OCI-LY3 (cell line): ENCODE results near the gene GNG12.

Experiments
- H2AFZ ChIP-seq: fragments of 200-600, 300-600 bp; shearing (Covaris generic); 2 replicates; pipeline ENCODE4 v1.6.0; 2014; ENCODE audit warnings: antibody characterized with exemption, low read depth, low read length
- H3K27ac ChIP-seq: fragments of 200-600, 300-600 bp; sonication (generic); 2 replicates; pipeline ENCODE4 v1.5.1; 2014; ENCODE audit warnings: mild to moderate bottlenecking, low read length, moderate library complexity, mixed read lengths
- H3K27me3 ChIP-seq: fragments of 200-600, 300-600 bp; sonication (generic); 2 replicates; pipeline ENCODE4 v1.6.1; 2014; ENCODE audit warnings: low read depth, low read length, mixed read lengths
- H3K36me3 ChIP-seq: fragments of 200-600, 300-600 bp; sonication (generic); replicated peaks from 2 replicates; pipeline ENCODE3; 2014; ENCODE audit warnings: low read depth, low read length, mixed read lengths
- H3K4me1 ChIP-seq: fragments of 300-600, 200-600 bp; sonication (generic); 2 replicates; pipeline ENCODE4 v1.6.1; 2014; ENCODE audit warnings: low read length, mixed read lengths
- H3K4me2 ChIP-seq: fragments of 200-600, 300-600 bp; sonication (generic); 2 replicates; pipeline ENCODE4 v1.6.1; 2014; ENCODE audit warnings: low read length, mixed read lengths
- H3K4me3 ChIP-seq: fragments of 300-600, 200-600 bp; sonication (generic); 2 replicates; pipeline ENCODE4 v1.5.1; 2014; ENCODE audit warnings: antibody characterized with exemption, mild to moderate bottlenecking, low read length, moderate library complexity
- H3K79me2 ChIP-seq: fragments of 300-600, 200-600 bp; shearing (Covaris generic); 2 replicates; pipeline ENCODE4 v1.6.1; 2014; ENCODE audit warnings: mild to moderate bottlenecking, low read length, mixed read lengths
- H3K9ac ChIP-seq: fragments of 300-600, 200-600 bp; shearing (Covaris generic); 2 replicates; pipeline ENCODE4 v1.6.0; 2014; ENCODE audit warnings: mild to moderate bottlenecking, low read length, moderate library complexity
- H3K9me3 ChIP-seq: fragments of 200-600, 300-600 bp; shearing (Covaris generic); 2 replicates; pipeline ENCODE4 v1.6.1; 2014; ENCODE audit warnings: low read length, mixed read lengths; ENCODE audit not compliant: insufficient read depth
- H4K20me1 ChIP-seq: fragments of 200-600, 300-600 bp; sonication (generic); 2 replicates; pipeline ENCODE4 v1.6.1; 2016; ENCODE audit warnings: low read length, mixed read lengths; ENCODE audit not compliant: insufficient read depth
- EZH2phosphoT487 ChIP-seq: fragments of 200-600 bp; shearing (Covaris generic); IDR thresholded peaks from 2 replicates; pipeline ENCODE4 v1.6.1; 2018; ENCODE audit warnings: antibody characterized with exemption, mixed run types, low read depth
- TF ChIP-seq, protein P1 (sequence below): fragments of 200-600, 300-600 bp; sonication (generic); IDR thresholded peaks from 2 replicates; pipeline ENCODE4 v1.5.1; 2014; ENCODE audit warnings: antibody characterized with exemption, low read length, low read depth

Gene GNG12

DNA sequence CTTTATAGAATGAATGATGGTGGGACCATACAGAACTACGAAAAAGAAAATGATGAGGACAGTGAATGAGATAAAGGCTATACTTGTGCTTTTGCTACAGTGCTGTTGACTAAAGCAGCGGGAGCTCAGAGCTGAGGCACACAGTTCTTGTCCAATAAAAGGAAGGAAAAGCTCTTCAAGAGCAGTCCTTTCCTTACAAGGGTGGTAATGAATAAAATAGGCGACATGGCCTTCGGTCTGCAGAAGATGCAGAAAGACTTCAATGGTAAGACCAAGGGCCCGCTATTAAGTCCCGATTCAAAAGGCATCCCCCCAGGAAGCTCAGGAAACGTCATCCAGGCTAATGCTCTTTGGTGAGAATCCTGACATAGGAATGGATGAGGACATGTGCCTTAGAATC lies 44.4 kb downstream of the GNG12 start:
- TF ChIP-seq, protein P1, sequence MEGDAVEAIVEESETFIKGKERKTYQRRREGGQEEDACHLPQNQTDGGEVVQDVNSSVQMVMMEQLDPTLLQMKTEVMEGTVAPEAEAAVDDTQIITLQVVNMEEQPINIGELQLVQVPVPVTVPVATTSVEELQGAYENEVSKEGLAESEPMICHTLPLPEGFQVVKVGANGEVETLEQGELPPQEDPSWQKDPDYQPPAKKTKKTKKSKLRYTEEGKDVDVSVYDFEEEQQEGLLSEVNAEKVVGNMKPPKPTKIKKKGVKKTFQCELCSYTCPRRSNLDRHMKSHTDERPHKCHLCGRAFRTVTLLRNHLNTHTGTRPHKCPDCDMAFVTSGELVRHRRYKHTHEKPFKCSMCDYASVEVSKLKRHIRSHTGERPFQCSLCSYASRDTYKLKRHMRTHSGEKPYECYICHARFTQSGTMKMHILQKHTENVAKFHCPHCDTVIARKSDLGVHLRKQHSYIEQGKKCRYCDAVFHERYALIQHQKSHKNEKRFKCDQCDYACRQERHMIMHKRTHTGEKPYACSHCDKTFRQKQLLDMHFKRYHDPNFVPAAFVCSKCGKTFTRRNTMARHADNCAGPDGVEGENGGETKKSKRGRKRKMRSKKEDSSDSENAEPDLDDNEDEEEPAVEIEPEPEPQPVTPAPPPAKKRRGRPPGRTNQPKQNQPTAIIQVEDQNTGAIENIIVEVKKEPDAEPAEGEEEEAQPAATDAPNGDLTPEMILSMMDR, result no peak
- no peak for TF ChIP-seq EZH2phosphoT487
- no peaks in the 10 kb centered on the region for H3K9me3 ChIP-seq
- no peaks in the 10 kb centered on the region for H4K20me1 ChIP-seq
- H3K4me1 ChIP-seq, result no peaks in the 10 kb centered on the region
- H3K4me3 ChIP-seq, result no peak overlapping the region
- no peaks in the 10 kb centered on the region for H3K79me2 ChIP-seq
- no peak overlapping the region for H3K4me2 ChIP-seq
- H3K36me3 ChIP-seq, result no peaks in the 10 kb centered on the region
- no peak overlapping the region for H2AFZ ChIP-seq
- no peak overlapping the region for H3K9ac ChIP-seq
- H3K27ac ChIP-seq, result no peak overlapping the region
- no peaks in the 10 kb centered on the region for H3K27me3 ChIP-seq

DNA sequence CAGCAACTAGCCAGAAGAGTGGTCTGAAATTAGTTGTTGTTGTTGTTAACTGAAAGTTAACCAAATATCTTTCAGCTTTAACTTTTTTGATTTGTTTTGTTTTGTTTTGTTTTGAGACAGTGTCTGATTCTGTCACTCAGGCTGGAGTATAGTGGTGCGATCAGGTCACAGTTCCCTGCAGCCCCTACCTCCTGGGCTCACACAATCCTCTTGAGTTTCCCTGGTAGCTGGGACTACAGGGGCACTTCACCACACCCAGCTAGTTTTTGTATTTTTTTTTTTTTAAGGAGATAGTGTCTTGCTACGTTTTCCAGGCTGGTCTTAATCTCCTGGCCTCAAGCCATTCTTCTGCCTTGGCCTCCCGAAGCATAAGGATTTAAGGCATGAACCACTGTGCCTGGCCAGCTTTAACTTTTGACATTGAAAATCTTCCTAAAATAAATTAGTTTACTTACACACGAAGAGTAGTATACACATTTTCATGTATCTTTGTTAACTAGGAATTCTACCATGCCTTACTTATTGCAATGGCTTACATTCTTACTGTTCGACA lies 45.0 kb downstream of the GNG12 start:
- no peaks in the 10 kb centered on the region for H3K79me2 ChIP-seq

GRCh38 chr1:67787746-67788145 lies 45.5 kb downstream of the GNG12 start:
- Histone ChIP-seq H3K4me2 (no peak overlapping the region), H3K4me3 (no peak overlapping the region), H3K9ac (no peak overlapping the region), H3K4me1 (no peaks in the 10 kb centered on the region), H3K27me3 (no peaks in the 10 kb centered on the region), H2AFZ (no peak overlapping the region), H3K79me2 (no peaks in the 10 kb centered on the region), H3K36me3 (no peaks in the 10 kb centered on the region), H4K20me1 (no peaks in the 10 kb centered on the region), H3K27ac (no peak overlapping the region), H3K9me3 (no peaks in the 10 kb centered on the region)
- TF ChIP-seq EZH2phosphoT487, result no peak
- TF ChIP-seq, protein P1, result no peak

More for the DNA sequence above, 45.0 kb downstream of the GNG12 start:
- no peak overlapping the region for H3K27ac ChIP-seq
- no peak overlapping the region for H3K4me3 ChIP-seq
- TF ChIP-seq, protein P1, result no peak
- TF ChIP-seq EZH2phosphoT487, result no peak
- H3K36me3 ChIP-seq, result no peaks in the 10 kb centered on the region
- no peak overlapping the region for H3K4me2 ChIP-seq
- H3K4me1 ChIP-seq, result no peaks in the 10 kb centered on the region
- H2AFZ ChIP-seq, result no peak overlapping the region
- no peaks in the 10 kb centered on the region for H4K20me1 ChIP-seq
- H3K9ac ChIP-seq, result no peak overlapping the region
- H3K9me3 ChIP-seq, result no peaks in the 10 kb centered on the region
- H3K27me3 ChIP-seq, result no peaks in the 10 kb centered on the region

DNA sequence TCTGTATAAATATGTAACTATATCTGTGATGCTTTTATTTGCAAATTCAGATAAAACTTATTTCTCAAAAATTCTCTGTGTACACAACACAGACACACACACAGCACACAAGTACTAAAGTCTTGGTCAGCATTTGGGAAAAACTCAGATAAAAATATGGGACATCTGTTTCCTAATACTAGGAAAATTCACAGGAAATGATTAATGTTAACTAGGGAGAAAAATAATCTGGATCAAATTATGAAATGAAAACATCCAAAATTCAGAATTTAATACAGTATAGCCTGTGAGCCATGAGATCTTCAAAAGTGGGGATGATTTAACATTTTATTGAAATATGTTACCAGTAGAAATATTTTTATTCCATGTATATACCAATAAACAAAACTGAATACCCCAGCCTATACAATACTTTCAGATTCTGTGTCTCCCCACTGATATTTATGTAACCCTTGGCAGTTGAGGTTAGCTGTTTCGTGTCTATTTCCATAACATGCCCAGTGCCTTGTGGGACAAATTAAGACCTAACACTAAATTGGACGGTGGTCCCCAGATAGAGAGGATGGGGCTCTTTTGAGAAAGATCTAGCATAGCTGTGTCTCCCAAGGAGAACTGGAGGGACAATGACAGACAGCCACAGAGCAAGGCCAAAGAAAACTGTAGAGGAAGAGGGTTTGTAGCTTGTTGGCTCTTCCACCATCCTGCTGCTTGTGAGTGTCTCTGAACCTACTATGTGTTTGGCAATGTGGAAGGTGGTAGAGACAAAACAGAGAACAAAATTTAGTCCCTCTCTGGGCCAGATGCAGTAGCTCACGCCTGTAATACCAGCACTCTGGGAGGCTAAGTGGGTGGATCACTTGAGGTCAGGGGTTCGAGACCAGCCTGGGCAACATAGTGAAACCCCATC lies 47.2 kb downstream of the GNG12 start:
- no peak overlapping the region for H3K4me3 ChIP-seq
- H3K27ac ChIP-seq, result no peak overlapping the region
- no peak overlapping the region for H3K4me2 ChIP-seq
- H3K79me2 ChIP-seq, result no peaks in the 10 kb centered on the region
- no peaks in the 10 kb centered on the region for H3K9me3 ChIP-seq
- no peaks in the 10 kb centered on the region for H3K27me3 ChIP-seq
- no peak for TF ChIP-seq EZH2phosphoT487
- TF ChIP-seq, protein P1, result no peak
- no peaks in the 10 kb centered on the region for H3K4me1 ChIP-seq
- no peak overlapping the region for H3K9ac ChIP-seq
- H2AFZ ChIP-seq, result no peak overlapping the region
- no peaks in the 10 kb centered on the region for H4K20me1 ChIP-seq
- H3K36me3 ChIP-seq, result no peaks in the 10 kb centered on the region
